Activated naive CD4-positive, alpha-beta T cell treated with anti-CD3 and anti-CD28 coated beads, Interleukin-2, amount 10 ng/mL, durations not matched to agents 7 days and 5 days (primary cell): ENCODE measurements around the gene CELF6.

Experiments used
- CTCF ChIA-PET: fragments of 350-600 bp; sonication (Branson Sonifier 250); formaldehyde crosslinking; loops from one replicate; lab custom pipeline; 2021; ENCODE audit warnings: antibody characterized with exemption; lab: Charles Lee
- DNase-seq: peaks from one replicate; pipeline ENCODE4 v3.0.0-alpha.2; 2020
- H3K27ac Mint-ChIP-seq: one replicate; pipeline ENCODE4 v1.8.0; 2021; ENCODE audit warnings: mild to moderate bottlenecking, moderate library complexity, mixed read lengths
- H3K27me3 Mint-ChIP-seq: one replicate; pipeline ENCODE4 v1.8.0; 2021; ENCODE audit warnings: mild to moderate bottlenecking, mixed read lengths
- H3K36me3 Mint-ChIP-seq: one replicate; pipeline ENCODE4 v1.8.0; 2021; ENCODE audit warnings: mixed read lengths
- H3K4me1 Mint-ChIP-seq: one replicate; pipeline ENCODE4 v1.8.0; 2021; ENCODE audit warnings: mixed read lengths
- H3K4me3 Mint-ChIP-seq: one replicate; pipeline ENCODE4 v1.8.0; 2021; ENCODE audit warnings: mild to moderate bottlenecking, moderate library complexity, mixed read lengths
- H3K9me3 Mint-ChIP-seq: one replicate; pipeline ENCODE4 v1.8.0; 2021; ENCODE audit warnings: mixed read lengths

CELF6 gene

GRCh38 chr15:72237029-72237852 is 82.7 kb downstream of the CELF6 start:
- peak; percentile 74 for DNase-seq
- Mint-ChIP-seq H3K4me3 (peak overlapping the region; percentile 47), H3K36me3 (peaks cover 14% of the 10 kb centered on the region), H3K27ac (peak overlapping the region; percentile 78), H3K27me3 (no peaks in the 10 kb centered on the region), H3K4me1 (peaks cover 36% of the 10 kb centered on the region), H3K9me3 (no peaks in the 10 kb centered on the region)
- CTCF ChIA-PET = interaction anchor here (1.3 to 2.3 kb wide), 2 partner anchors 10 to 48 kb away, joined by 4 to 13 read pairs; no protein-coding TSS in a partner anchor

- no peaks in the 10 kb centered on the region for H3K27me3 Mint-ChIP-seq
- CTCF ChIA-PET = interaction anchor here (1.3 to 2.3 kb wide), 2 partner anchors 9 to 49 kb away, joined by 4 to 13 read pairs; no protein-coding TSS in a partner anchor
- H3K4me1 Mint-ChIP-seq = peaks cover 43% of the 10 kb centered on the region
- no peaks in the 10 kb centered on the region for H3K9me3 Mint-ChIP-seq
- peaks cover 10% of the 10 kb centered on the region for H3K36me3 Mint-ChIP-seq
- H3K4me3 Mint-ChIP-seq = no peak overlapping the region
- H3K27ac Mint-ChIP-seq = peak overlapping the region; percentile 78
- DNase-seq = no peak
Observed at GRCh38 chr15:72236381-72237003, 83.5 kb downstream of the CELF6 start.

GRCh38 chr15:72235298-72235697 is 84.7 kb downstream of the CELF6 start:
- no peaks in the 10 kb centered on the region for H3K27me3 Mint-ChIP-seq
- CTCF ChIA-PET = interaction anchor here (2.3 kb wide), 1 partner anchor 8 kb away, joined by 13 read pairs; no protein-coding TSS in a partner anchor
- peaks cover 8% of the 10 kb centered on the region for H3K36me3 Mint-ChIP-seq
- H3K4me3 Mint-ChIP-seq = no peak overlapping the region
- peaks cover 44% of the 10 kb centered on the region for H3K4me1 Mint-ChIP-seq
- DNase-seq = no peak
- no peak overlapping the region for H3K27ac Mint-ChIP-seq
- no peaks in the 10 kb centered on the region for H3K9me3 Mint-ChIP-seq
